ENCODE measurements around the gene FBXO48.

DNA sequence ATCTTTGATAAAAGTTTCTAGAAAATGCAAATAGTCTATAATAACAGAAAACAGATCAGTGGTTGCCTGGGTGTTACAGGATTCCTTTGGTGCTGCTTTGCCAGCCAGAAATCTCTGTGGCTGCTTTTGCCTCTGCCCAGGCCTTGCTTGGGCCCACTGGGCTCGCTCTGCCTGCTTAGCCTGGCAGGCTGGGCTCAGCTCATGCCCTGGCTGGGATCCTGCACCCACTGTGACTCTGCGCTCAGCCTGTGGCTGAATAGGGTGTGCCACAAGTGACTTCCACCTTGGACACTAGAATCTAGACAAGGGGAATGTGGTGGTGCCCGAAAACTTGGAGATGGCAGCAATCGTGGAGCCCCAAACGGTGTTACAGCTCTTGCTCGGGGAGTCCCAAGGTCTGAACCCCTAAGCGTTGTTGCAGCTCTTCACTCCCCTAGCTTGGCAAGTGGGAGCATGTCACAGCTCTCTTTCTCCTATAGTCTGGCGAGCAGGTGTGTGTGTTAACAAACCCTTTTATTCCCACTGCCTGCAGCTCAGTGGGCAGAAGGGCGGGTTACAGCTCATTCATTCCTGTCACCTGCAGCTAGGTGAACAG, 50.9 kb downstream of the FBXO48 start:
- TF ChIP-seq, protein P1, sequence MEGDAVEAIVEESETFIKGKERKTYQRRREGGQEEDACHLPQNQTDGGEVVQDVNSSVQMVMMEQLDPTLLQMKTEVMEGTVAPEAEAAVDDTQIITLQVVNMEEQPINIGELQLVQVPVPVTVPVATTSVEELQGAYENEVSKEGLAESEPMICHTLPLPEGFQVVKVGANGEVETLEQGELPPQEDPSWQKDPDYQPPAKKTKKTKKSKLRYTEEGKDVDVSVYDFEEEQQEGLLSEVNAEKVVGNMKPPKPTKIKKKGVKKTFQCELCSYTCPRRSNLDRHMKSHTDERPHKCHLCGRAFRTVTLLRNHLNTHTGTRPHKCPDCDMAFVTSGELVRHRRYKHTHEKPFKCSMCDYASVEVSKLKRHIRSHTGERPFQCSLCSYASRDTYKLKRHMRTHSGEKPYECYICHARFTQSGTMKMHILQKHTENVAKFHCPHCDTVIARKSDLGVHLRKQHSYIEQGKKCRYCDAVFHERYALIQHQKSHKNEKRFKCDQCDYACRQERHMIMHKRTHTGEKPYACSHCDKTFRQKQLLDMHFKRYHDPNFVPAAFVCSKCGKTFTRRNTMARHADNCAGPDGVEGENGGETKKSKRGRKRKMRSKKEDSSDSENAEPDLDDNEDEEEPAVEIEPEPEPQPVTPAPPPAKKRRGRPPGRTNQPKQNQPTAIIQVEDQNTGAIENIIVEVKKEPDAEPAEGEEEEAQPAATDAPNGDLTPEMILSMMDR (IDR thresholded peaks at IDR 0.05) = no peak
- no peak for TF ChIP-seq POLR2A (IDR thresholded peaks at IDR 0.05)

Data from esophagus squamous epithelium (tissue), 4 donors.